Sciatic nerve (tissue), 2 donors: ENCODE data around the gene MTFR2. TPM values are rescaled to one million over a fixed set of nuclear protein-coding genes. Genes with fewer than 3 reads are reported as not detected.

Source experiments
- ATAC-seq: fragments of 200-7000 bp; cut with Tn5 transposase; one replicate; pipeline ENCODE4 v1.9.1; 2020; ENCODE audit warnings: mild to moderate bottlenecking, moderate library complexity
- DNase-seq: peaks from one replicate; pipeline ENCODE4 v3.0.0-alpha.2; 2020; ENCODE audit warnings: low spot score
- intact Hi-C: fragments of 100-400 bp; cut with DNase I; formaldehyde crosslinking; loops from one replicate; pipeline ENCODE4 v1.14.2; 2022
- total RNA-seq: library from RNA; stranded (reverse); fragmentation: NEBNext Ultra II Directional; extraction: Animal tissue kit (Norgen Biotek cat#: 25700); gene quantifications from one replicate; pipeline ENCODE4 v1.2.1, GENCODE V29; 2021
- donor health status: DM: no; HTN: no; CAD: no.
- donor health status: DM: no; HTN: no; CAD: no.

The MTFR2 gene
- total RNA-seq, 1 donor from 2014 or later, result 0.80 TPM

- ATAC-seq, result no peak
- DNase-seq, result no peak
- intact Hi-C loops, result no loop called here
Measured at GRCh38 chr6:136201732-136202131, 48.4 kb downstream of the MTFR2 start.

GRCh38 chr6:136192902-136193301, 57.2 kb downstream of the MTFR2 start:
- ATAC-seq (no peak), DNase-seq (no peak)
- intact Hi-C loops, result no loop called here

GRCh38 chr6:136191606-136192312, 58.4 kb downstream of the MTFR2 start:
- ATAC-seq (no peak), DNase-seq (no peak)
- intact Hi-C loops, result no loop called here

GRCh38 chr6:136189104-136189503, 61.0 kb downstream of the MTFR2 start:
- ATAC-seq, result no peak
- intact Hi-C loops, result no loop called here

GRCh38 chr6:136188486-136188885, 61.6 kb downstream of the MTFR2 start:
- intact Hi-C loops, result no loop called here
- ATAC-seq, result no peak
- no peak for DNase-seq

More at GRCh38 chr6:136189104-136189503, 61.0 kb downstream of the MTFR2 start:
- DNase-seq, result no peak

GRCh38 chr6:136186363-136186762, 63.7 kb downstream of the MTFR2 start:
- DNase-seq (no peak), ATAC-seq (no peak)
- intact Hi-C loops, result no loop called here

- no peak for ATAC-seq
- intact Hi-C loops, result no loop called here
- DNase-seq, result no peak
Measured at GRCh38 chr6:136184738-136185137, 65.4 kb downstream of the MTFR2 start.

GRCh38 chr6:136181861-136182260, 68.2 kb downstream of the MTFR2 start:
- ATAC-seq, result peak; percentile 28
- no peak for DNase-seq
- intact Hi-C loops, result no loop called here

- intact Hi-C loops, result no loop called here
- no peak for DNase-seq
- peak; percentile 82 for ATAC-seq
Measured at GRCh38 chr6:136181512-136181833, 68.6 kb downstream of the MTFR2 start.

Other genes starting within 250 kb of the MTFR2 start
- gene BCLAF1, start 39.5 kb upstream of the MTFR2 start, total RNA-seq, result 167 TPM